Stimulated activated CD8-positive, alpha-beta memory T cell treated with anti-CD3 and anti-CD28 coated beads, Interleukin-4, amount 100 ng/mL, for 24 hours (primary cell): ENCODE data around the gene PLCH2.

Experiments
- DNase-seq: peaks from one replicate; pipeline ENCODE4 v3.0.0-alpha.2; 2020; ENCODE audit warnings: low read depth

PLCH2 gene

DNA sequence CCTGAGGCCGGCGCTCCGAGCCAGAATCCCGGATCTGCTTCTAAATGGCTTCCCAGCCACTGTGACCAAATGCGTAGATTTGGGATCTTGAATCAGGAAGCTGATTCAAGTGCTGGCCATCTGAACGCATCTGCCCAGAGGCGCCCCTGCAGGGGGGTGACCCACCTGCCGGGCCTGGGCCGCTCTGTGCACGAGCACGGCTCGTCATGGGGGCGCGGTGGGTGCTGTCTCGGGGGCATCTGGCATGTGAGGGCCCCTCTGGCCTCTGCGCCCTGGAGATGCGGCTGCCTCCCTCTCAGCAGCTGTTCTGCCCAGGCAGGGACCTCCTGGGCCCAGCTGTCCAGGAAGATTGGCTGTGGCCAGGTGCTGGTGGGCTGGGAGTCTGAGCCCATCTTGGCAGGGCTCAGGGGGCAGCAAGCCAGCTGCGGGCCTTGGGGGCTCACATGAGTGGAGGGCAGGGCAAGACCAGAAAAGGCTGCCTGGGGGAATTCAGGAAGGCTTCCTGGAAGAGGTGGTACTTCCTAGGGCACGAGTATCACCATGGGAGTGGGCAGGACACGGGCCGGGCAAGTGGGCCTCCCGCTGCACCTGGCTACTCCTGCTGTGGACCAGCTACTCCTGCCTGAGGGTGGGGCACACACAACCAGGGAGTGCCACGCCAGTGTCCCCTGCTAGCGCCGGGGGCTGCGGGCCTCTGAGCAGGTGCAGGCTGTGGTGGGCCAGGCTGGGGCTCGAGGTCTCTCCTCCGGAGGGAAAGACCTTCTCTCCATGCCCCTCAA is 25.1 kb downstream of the PLCH2 start:
- no peak for DNase-seq

DNA sequence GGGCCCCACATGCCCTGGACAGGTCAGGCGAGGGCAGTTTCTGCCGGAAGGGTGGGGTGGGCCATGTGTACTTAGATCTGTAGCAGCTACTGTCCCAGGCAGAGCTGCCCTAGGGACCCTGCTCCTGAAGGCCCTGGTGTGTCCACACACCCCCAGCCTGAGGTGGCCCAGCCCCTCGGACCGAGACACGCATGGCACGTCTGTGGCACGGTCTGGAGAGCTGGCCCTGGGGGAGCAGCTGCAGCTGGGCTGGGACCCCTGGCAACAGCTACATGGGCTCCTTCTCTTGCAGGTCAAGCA is 25.7 kb downstream of the PLCH2 start:
- DNase-seq: no peak

DNA sequence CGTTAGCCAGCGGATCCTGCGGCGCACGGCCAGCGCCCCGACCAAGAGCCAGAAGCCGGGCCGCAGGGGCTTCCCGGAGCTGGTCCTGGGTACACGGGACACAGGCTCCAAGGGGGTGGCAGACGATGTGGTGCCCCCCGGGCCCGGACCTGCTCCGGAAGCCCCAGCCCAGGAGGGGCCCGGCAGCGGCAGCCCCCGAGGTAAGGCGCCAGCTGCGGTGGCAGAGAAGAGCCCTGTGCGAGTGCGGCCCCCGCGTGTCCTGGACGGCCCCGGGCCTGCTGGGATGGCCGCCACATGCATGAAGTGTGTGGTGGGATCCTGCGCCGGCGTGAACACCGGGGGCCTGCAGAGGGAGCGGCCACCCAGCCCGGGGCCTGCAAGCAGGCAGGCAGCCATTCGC is 26.1 kb downstream of the PLCH2 start:
- DNase-seq: no peak

DNA sequence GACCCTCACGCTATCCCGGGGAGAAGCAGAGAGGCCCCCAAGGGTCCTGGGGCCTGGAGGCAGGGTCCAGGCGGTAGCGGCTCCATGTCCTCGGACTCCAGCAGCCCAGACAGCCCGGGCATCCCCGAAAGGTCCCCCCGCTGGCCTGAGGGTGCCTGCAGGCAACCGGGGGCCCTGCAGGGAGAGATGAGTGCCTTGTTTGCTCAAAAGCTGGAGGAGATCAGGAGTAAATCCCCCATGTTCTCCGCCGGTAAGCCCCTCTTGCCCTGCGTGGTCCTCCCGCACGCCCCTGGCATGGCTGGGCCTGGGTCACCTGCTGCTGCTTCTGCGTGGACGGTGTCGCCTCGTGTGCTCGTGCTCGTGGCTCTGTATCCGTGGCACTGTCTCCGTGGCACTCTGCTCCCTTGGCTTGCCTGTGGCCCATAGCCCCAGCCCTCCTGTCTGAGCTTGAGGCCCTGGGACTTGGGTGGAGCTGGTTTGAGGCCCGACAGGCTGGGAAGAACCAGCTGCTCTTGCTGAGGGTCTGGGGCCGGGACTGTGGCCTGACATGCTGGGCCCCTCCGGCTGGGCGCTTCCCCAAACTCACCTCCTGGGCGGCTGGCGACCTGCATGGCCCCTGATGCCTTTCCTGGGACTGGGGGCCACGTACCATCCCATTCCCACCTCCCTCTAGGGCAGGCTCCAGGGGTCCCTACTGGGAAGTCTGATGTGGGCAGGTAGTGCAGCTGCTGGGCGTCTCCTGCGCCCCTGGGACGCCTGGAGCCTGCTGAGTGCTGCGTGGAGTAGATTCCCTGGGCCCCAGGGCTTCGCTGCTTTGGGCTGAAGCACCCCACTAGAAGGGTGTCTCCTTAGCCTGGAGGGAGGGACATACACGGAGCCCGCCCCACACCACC is 26.8 kb downstream of the PLCH2 start:
- DNase-seq: no peak

DNA sequence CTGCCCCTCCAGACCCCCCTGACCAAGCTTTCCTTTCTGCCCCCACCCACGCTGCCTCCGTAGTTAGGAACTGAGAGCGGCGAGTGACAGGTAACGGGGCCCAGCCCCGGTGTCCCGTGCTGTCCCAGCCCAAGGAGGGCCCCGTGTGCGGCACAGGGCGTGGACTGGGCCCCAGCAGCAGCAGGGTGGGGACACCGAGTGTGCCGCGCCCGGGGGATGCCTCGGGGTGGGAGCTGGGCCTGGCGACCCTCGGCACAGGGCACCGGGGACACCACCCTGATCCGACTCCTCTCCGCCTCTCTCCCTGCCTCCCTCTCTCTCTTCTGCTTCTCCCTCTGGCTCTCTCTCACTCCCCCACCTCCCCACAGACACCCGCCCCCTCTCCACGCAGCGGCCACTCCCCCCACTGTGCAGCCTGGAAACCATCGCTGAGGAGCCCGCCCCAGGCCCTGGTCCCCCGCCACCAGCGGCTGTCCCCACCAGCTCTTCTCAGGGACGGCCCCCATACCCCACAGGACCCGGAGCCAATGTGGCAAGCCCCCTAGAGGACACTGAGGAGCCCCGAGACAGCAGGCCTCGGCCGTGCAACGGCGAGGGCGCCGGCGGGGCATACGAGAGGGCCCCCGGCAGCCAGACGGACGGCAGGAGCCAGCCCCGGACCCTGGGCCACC is 27.6 kb downstream of the PLCH2 start:
- DNase-seq: no peak

DNA sequence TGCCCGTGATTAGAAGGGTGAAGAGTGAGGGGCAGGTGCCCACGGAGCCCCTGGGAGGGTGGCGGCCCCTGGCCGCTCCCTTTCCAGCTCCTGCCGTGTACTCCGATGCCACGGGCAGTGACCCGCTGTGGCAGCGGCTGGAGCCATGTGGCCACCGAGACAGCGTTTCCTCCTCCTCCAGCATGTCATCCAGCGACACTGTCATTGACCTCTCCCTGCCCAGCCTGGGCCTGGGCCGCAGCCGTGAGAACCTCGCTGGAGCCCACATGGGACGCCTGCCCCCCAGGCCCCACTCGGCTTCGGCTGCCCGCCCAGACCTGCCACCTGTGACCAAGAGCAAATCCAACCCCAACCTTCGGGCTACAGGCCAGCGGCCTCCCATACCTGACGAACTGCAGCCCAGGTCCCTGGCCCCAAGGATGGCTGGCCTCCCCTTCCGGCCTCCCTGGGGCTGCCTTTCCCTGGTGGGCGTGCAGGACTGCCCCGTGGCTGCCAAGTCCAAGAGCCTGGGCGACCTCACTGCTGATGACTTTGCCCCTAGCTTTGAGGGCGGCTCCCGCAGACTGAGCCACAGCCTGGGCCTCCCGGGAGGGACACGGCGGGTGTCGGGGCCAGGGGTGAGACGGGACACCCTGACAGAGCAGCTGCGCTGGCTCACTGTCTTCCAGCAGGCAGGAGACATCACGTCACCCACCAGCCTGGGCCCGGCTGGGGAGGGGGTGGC is 28.3 kb downstream of the PLCH2 start:
- DNase-seq: no peak

DNA sequence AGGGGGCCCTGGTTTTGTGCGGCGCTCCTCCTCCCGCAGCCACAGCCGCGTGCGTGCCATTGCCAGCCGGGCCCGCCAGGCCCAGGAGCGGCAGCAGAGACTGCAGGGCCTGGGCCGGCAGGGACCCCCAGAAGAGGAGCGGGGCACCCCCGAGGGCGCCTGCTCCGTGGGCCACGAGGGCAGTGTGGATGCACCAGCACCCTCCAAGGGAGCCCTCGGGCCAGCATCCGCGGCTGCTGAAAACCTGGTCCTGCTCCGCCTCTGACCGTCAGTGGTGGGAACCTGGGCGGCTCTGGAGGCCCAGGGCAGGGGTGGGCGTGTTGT is 28.8 kb downstream of the PLCH2 start:
- no peak for DNase-seq

DNA sequence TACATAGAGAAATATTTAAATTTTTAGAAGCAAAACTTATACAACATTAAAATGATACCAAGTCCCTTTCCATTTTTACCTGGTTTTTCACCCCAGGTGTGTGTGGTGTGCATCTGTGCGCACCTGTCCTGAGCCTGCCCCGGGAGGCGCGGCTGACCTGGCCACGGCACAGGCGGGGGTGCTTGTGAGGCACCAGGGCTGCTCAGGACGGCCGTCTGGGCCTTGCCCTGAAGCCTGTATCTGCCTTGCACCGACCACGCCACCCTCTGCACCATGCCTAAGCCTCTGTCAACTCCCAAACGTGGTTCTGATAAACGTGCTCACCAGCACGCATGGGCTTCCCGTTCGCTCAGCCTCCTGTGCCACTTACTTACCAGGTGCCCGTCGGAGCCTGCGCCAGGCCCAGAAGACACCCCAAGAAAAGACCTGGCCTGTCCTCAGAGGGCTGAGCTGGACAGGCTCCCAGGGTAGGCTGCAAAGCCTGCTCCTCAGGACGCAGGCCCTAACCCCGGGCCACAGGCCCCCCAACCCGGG is 29.4 kb downstream of the PLCH2 start:
- no peak for DNase-seq

DNA sequence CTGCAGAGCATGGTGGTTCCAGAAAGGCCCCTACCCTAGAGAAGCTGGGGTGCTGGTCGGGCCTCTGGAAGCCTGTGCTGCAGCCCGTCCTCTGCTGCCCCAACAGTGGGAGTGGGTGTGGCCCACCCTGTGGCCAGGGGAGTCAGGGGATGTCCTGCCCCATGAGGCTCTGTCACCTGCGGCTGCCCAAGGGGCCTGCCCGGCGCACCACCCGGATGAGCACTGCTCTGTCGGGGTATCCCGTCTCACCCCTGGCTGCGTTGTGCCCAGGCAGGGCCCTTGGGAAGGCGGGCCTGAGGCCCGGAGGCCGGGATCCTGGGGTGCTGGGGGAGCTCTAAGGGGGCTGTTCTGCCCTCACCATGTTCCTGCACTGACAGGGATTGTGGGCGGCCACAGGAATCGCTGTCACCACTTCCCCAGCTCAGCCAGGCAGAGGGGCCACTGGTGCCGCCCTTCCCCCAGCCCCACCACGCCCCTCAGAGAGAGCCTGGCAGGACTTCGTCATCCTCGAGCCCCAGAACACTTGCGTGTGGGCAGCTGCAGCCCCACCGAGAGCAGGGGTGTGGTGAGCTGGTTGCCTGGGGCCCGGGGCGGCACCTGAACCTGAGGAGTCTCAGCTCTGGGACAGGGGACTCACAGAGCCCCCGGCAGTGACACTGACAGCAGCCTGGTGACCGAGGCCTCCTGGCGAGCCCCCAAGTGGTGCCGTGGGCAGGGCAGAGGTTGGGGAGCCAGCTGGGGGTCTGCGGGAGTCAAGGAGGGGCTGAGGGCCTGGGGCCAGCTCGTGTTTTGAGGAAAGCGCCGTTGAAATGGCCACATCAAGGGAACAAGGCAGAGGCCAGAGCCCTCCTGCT is 30.1 kb downstream of the PLCH2 start:
- DNase-seq: no peak

DNA sequence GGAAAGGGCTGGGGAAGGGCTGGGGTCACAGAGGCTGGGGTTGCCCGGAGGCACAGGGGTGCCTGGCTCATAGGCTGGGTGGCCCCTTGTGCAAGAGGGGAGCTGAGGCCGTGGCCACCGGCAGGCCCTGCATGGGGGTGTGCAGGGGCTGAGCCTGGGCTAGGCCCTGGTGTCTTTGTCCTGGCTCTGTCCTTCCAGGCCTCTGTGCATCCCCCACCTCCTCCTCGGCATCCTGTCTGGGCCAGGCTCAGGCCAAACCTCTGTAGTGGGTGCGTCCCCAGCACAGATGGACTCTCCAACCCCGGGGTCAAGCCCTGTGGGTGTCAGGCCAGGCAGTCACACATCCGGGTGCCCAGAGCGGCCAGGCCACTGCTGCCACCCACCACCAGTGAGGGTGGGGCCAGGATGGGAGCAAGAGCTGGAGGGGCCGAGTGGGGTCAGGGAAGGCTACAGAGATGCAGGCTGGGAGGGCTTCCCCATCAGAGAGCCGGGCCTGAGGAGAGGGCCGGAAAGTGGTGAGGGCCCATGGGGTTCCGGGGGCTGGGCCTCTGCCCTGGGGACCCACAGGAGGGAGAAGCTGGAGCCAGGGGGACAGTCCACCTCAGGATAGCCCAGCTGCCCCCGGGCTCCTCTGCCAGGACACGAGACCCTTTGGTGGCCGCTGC is 30.9 kb downstream of the PLCH2 start:
- no peak for DNase-seq

DNA sequence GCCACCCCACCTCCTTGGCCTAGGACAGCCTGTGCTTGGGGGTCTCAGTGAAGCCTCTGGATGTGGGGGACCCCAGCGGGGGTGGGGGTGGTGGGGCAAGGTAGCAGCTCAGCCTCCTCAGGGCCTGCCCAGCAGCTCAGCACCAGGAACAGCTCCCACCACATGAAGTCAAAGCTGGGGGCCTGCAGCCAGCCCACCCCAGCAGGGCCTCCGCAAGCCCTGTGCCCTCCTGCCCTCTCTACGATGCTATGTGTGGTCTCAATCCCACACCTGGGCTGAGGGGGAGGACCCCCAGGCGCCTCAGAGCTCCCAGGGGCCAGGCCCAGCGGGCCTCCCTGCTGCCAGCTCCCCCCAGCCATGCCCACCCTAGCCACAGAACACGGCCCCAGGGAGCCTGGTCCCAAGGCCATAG is 31.7 kb downstream of the PLCH2 start:
- DNase-seq: no peak

DNA sequence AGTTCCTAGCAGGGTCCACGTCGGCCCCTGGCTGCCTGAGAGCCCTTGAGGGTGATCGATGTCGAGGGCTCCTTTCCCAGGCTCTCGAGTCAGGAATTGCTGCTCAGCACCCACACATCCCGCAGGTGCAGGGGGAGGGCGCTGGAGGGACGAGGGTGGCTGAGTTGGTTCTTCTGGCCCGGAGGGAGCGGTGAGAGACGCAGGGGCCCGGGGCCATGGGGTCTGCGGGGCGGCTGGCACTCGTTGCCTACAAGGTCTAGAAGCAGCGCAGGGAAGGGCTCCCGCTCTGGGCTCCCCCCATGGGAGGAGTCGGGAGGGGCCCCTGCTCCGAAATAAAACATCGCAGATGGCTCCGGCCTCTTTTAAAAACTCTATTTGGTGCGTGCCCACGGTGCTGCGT is 32.1 kb downstream of the PLCH2 start:
- DNase-seq: no peak

DNA sequence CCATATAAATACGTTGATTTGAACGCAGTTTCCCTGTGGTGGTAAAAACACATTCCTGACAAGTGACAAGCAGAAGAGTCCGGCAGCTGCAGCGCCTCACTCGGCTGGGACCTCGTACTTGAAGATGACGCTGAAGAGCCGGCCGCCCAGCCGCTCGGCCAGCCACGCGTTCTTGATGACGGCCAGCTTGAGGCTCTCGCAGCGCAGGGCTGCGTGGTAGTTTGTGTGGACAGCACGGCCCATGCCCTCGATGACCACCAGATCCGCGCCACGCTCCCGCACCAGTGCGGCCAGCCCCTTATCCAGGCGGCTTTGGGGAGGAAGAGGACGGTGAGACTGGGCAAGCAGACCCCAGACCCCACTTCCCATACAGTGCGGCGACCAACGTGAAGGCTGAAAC is 32.7 kb downstream of the PLCH2 start:
- no peak for DNase-seq

DNA sequence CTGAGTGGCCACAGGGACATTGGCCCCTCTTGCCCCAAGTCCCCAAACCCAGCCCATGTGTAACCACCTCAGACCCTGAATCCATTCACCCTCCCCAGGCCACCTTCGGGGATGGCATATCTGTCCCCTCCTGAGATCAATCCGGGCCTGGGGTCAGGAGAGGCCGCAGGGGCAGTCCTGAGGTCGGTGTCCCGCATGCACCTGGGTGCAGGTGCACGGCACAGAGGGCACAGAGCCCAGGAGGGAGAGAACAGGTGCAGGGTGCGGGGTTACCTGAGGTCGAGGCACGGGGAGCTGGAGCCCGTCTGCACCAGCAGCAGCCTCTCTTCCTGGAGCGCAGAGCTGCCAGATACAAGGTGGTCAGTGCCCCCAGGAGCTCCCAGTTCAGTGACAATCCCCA is 33.5 kb downstream of the PLCH2 start:
- DNase-seq: no peak

DNA sequence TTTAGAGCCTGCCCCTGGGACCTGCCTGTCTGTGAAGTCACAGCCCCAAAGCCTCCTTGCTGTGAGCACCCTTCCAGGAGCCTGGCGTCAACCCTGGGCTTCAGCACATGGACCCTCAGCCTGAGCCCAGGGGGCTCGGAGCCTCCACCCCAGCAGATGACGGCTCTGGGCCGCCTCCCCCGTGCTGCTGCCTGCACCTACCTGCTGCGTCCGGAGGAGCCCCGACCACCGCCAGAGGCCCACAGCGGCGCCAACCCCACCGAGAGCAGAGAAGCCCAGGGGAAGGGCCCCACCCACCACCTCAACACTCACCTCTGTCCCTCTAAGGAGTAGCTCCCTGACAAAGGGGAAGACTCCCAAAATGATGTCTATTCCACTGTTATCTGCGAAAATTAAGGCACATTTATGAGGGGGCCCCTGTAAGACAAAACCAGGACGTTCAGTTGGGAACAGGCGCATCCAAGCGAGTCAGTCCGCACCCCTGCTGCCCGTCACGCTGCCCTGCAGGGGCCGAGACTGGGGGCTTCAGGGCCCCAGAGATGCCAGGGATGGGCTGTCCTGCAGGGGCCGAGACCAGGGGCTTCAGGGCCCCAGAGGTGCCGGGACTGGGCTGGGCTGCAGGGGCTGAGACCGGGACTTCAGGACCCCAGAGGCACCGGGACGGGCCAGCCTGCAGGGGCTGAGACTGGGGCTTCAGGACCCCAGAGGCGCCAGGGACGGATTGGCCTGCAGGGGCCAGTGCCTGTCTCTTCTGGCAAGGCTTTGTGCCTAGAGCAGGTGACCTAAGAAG is 34.5 kb downstream of the PLCH2 start:
- no peak for DNase-seq

DNA sequence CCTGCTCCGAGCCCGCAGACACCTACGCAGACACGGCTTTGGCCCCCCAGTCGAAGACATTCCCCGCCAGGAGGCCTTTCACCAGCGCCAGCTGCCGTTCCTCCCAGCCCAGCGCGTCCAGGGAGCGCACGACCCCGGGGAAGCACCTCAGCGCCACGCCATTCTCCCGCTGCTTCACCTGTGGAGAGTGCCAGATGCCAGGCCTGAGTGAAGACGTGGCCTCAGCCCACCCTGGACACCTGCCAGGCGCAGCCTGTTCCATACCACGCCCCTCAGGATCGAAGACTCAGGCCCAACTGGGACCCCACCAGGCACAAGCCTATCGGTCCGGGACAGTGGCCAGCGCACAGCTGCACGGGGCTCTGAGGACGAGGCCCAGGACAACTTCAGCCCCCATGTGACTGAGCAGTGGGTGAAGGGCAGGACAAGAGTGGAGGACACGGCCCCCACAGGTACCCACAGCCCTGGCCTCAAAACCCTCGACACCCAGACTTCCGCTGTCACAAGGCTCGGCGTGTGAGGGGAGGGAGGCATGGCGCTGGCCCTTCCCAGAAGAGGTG is 36.9 kb downstream of the PLCH2 start:
- no peak for DNase-seq

DNA sequence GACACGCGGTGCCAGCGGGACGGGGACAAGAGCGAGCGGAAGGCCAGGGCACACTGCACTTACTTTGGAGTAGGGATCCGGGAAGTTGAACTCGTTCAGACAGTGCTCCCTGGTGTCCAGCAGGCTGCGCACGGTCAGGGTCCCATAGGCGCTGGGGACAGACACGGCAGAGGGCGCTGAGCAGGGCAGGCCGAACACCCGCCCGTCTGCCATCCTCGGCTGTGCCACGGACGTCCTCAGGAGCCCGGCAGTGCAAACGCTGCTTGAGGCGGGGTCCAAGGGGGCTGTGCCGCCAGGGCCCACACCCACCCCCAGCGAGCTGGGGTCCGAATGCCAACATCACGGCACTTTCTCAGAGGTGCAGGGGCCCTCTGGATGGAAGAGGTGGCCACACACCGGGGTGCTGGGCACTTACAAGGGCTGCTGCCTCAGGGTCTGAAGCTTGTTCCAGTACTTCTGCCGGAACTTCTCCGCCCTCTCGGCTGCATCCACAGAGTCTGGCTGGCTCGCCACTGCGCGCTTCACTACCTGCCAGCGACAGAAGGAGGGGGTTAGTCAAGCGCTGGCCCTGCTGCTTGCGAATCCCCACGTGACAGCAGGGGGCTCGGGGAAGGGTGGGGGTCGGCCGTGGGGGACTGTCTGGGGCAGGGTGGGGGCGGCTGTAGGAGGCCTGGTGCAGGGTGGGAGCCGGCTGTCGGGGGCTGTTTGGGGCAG is 38.0 kb downstream of the PLCH2 start:
- DNase-seq: no peak

DNA sequence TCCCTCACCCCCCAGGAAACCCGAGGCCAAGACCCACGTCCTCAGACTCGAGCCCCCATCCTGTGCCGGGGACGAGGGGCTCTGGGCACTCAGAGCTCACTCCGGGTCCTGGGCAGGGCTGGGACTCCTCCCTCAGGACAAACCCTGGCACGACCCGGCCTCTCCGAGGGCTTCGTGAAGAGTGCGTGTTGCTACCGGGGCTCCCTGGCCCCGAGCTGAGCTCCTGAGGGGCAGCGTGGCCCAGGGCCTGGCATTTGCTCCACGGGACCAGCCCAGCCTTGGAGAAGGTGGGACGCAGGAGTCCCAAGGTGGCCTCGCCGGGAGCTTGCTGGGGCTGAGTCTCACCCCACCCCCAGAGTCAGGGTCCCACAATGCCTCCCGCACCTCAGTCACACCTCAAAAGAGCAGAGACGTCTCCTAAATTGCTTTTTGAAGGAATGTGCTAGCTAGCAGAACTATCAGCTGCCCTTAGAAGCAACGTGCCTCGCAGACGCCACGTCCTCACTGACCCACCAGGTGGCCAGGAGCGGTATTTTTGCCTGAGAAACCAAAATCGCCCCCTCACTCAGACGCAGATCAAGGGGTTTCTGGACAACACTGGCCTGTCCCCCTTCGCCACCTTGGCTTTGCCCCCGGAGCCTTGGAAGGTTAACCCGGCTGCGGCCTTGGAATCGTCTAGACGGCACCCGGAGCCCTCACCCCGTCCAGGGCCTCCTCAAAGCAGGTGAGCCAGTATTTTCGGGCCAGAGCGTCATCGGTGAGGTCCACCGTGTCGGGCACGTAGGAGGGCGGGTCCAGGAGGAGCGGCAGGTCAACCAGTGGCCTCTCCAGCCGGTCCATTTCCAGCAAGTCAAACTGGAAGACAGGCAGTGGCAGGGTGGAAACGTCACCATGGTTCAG is 39.0 kb downstream of the PLCH2 start:
- DNase-seq: no peak
